UCSD-AML1 (cell line): ENCODE measurements around the gene C15orf61.

Experiments used
- DNase-seq: peaks from one replicate; lab custom pipeline; 2025; ENCODE audit not compliant: unreplicated experiment; lab: John Stamatoyannopoulos, UW

C15orf61 gene

GRCh38 chr15:67512933-67513714, 7.8 kb upstream of the C15orf61 start:
- DNase-seq, result no peak

DNA sequence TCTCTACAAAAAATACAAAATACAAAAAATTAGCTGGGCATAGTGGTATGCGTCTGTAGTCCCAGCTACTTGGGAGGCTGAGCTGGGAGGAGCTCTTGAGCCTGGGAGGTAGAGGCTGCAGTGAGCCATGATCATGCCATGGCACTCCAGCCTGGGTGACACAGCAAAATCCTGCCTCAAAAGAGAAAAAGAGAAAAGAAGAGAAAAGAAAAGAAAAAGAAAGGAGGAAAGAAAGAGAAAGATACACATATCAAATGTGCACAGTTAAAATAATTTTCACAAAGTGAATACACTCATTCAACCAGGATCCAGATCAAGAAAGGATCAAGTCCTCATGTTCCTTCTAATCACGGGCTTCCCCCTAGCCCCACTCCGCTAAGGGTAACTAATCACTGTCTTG, 5.8 kb upstream of the C15orf61 start:
- no peak for DNase-seq

- no peak for DNase-seq
These were observed 5.4 kb upstream of the C15orf61 start for GRCh38 chr15:67515557-67515956.

DNA sequence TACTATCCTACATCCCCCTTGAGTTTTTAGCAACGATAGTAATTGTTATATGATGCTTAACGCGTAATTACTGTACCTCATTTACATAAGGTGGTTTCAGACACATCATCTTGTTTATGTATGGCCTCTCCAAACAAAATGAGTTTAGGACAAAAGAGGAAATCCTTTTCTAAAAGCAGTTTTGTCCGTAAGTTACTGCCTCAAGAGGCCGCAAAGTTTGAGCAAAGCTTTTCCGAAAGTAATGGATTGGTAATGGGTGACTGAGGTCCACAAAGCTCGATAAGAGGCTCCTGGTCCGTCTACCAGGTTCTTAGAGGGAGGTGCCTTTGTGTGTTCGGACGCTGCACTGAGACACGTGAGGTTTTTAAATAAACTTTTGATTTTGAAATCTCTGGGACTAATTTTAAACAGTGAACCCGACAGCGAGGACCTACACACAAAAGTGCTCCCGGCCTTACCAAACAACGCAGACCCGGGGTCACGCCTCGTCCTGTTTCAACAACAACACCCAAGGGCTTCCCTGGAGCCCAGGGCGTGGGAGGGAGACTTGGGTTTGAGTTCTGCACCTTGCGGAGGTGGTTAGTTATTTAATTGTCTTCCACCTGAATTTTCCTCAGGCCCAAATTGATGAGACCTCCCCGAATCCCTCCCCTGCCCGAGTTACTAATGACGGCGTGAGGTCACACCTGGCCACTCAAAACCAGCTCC, 456 bp upstream of the C15orf61 start:
- no peak for DNase-seq

DNA sequence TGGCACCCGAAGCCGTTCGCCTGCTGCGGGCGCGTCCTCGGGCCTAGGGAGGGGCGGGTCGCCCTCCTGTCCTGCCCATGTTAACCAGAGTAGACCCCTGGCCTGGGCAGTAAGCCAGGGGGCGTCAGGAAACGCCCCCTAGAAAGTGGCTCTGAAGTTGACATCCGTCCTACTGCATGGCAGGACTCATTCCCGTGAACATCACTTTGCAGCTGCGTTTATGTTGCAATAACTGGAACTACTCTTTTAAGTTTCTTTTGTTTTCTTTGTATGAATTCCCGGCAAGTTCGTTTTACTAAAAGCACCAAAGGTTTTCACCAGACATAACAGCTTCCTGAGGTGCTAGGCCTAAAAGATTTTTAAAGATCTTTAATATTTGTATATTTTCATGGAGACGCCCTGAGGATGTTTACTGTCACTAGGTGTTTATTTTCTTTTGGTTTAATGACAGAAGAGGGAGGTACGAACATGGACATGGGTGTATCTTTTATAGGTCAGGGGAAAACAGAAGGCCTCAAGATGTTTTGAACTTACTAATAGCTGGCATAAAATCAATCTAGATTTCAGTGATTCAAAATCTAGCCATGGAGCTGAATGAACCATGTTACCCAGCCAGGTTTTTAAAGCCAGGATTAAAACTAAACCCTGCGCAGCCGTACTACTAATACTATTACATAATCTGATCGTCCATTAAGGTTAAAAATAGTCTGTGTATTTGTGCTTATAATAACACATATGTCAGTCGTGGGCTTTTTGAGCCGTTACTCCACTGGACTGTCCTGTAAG, 1.0 kb downstream of the C15orf61 start:
- DNase-seq, result no peak

- DNase-seq, result no peak
These were observed 2.4 kb downstream of the C15orf61 start for GRCh38 chr15:67523330-67523729.

GRCh38 chr15:67524235-67524634, 3.3 kb downstream of the C15orf61 start:
- no peak for DNase-seq

GRCh38 chr15:67528513-67528912, 7.6 kb downstream of the C15orf61 start:
- no peak for DNase-seq

GRCh38 chr15:67531379-67531914, 10.5 kb downstream of the C15orf61 start:
- no peak for DNase-seq

- DNase-seq, result no peak
These were observed 12.9 kb downstream of the C15orf61 start for GRCh38 chr15:67533873-67534272.

DNA sequence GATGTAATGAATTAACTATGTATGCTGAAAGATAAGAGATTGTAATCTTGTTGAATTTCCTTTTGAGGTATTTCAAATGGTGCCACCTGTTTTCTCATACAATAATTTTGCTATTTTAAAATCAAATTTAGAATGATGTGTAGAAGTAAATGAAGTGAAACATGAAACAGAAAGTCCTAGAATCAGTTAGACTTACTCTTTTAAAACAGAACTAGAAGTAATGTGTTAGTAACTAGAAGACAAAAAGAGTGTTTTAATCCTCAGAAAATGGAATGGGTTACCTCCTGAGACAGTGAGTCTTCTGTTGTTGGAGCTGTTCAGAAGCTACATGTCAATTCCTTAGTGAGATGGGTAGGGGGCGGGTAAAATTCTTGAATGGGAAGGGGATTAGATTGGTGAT, 13.4 kb downstream of the C15orf61 start:
- DNase-seq, result no peak

GRCh38 chr15:67537771-67538170, 16.8 kb downstream of the C15orf61 start:
- no peak for DNase-seq

- peak; percentile 87 for DNase-seq
These were observed 21.8 kb downstream of the C15orf61 start, which contains the start of gene MAP2K5 for GRCh38 chr15:67542420-67543347. TSS of gene MAP2K5 (plus strand) at chr15:67542703. CDS start at chr15:67543336, 633 bp downstream.

GRCh38 chr15:67543348-67543718, 22.4 kb downstream of the C15orf61 start:
- DNase-seq, result no peak

DNA sequence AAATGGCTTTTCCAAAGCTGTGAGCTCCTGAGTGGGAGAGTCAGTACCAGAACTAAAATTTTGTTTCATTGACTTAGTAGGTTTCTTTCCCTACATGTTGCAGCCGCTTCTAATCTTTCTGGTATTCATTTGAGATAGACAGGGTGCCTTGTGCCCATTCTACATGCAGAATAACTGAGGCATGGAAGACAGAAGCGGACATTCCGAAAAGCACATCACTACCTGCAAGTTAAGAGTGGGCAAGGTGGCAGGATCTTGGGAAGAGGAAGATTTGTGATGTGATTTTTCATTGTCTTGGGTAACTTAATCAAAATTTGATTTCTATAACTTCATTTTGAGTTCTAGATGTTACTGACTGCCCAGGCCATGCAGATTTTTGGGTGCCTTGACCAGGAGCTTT, 23.5 kb downstream of the C15orf61 start:
- no peak for DNase-seq

GRCh38 chr15:67545864-67546263, 24.9 kb downstream of the C15orf61 start:
- DNase-seq, result no peak

DNA sequence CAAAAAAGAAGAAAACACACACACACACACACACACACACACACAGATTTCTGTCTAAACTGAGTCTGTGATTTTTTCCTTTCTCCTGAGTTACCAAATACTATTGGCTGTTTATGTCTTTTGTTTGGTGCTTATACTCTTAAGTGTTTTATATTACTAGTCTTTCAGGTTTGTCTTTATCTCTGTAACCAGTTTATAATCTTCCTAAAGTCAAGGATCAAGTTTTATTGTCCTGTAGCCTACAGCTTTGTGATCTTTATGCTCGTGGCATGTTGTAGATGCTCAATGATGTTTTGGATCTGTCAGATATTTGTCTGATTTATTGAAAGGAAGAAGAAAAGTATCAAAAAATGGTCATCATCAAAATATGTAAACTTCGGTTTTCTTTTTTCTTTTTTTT, 26.1 kb downstream of the C15orf61 start:
- DNase-seq, result no peak

- DNase-seq, result no peak
These were observed 26.9 kb downstream of the C15orf61 start for GRCh38 chr15:67547836-67548235.

GRCh38 chr15:67548236-67548852, 27.4 kb downstream of the C15orf61 start:
- DNase-seq, result no peak
